Peyer's patch (tissue), 4 donors: ENCODE results near the gene ADK.

ENCODE experiments used
- POLR2A ChIP-seq, 2 donors: fragments of 450-650 bp; IDR thresholded peaks; one replicate each; pipeline ENCODE4 v1.5.1; 2017; ENCODE audit warnings: antibody characterized with exemption in 2 of 2, mild to moderate bottlenecking in 2 of 2, moderate library complexity in 2 of 2
- TF ChIP-seq, protein P1 (sequence below), 6 experiments: fragments of 450-650 bp in 4 of 6; fragments of 200-600 bp in 2 of 6; sonication (generic) in 1 of 6; IDR thresholded peaks; one replicate each; pipeline ENCODE4 v1.5.1; 2017 to 2019; ENCODE audit warnings: antibody characterized with exemption in 6 of 6, mild to moderate bottlenecking in 3 of 6, moderate library complexity in 1 of 6

DNA sequence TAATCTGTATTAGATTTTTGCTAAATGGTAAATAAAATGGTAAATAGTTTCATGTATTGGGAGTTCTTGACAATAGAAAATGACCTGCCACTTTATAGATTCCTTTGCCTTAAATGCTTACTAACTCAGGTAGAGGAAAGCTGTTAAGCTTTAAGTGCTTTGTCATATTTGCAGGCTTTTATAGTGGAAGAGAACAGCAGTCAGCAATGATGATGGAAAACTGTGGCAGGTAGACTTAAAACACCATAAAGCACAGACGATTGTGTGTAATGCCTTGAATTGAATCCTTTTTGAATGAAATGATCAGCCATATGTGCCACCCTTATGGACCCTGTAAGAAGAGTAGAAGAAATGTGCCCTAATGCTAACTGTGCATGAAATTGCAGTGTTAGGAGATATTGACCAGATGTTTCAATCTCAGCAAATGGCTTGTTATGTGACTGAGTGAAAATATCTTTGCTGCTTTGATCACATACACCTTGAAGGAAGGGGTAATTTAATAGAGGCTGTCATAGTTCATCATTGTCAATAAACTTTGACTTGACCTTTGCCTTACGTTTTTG lies 230.4 kb downstream of the ADK start:
- TF ChIP-seq, protein P1, sequence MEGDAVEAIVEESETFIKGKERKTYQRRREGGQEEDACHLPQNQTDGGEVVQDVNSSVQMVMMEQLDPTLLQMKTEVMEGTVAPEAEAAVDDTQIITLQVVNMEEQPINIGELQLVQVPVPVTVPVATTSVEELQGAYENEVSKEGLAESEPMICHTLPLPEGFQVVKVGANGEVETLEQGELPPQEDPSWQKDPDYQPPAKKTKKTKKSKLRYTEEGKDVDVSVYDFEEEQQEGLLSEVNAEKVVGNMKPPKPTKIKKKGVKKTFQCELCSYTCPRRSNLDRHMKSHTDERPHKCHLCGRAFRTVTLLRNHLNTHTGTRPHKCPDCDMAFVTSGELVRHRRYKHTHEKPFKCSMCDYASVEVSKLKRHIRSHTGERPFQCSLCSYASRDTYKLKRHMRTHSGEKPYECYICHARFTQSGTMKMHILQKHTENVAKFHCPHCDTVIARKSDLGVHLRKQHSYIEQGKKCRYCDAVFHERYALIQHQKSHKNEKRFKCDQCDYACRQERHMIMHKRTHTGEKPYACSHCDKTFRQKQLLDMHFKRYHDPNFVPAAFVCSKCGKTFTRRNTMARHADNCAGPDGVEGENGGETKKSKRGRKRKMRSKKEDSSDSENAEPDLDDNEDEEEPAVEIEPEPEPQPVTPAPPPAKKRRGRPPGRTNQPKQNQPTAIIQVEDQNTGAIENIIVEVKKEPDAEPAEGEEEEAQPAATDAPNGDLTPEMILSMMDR (IDR thresholded peaks at IDR 0.05) = no peak
- no peak for TF ChIP-seq POLR2A (IDR thresholded peaks at IDR 0.05)
